GM21447 (cell line): ENCODE data around the gene TMEM95.
A peak's percentile ranks its signal among the peaks of the same experiment; 100 is the strongest.

Experiments used
- ATAC-seq: cut with Tn5 transposase; IDR thresholded peaks from one replicate; pipeline ENCODE4 v1.9.1; 2021; ENCODE audit not compliant: unreplicated experiment

TMEM95 gene

GRCh38 chr17:7355053-7355452 is at the start of gene TMEM95:
Gene TMEM95 (plus strand): TSS chr17:7355156. CDS start chr17:7355205, 49 bp downstream.
- ATAC-seq, result no peak

GRCh38 chr17:7306911-7307685 is 47.9 kb upstream of the TMEM95 start, which contains the start of gene EIF5A:
Gene EIF5A (plus strand): TSS chr17:7307628. CDS start chr17:7309636, 2,008 bp downstream.
- ATAC-seq, result peak; percentile 66

GRCh38 chr17:7307686-7308624 is 47.0 kb upstream of the TMEM95 start:
- ATAC-seq, result no peak

GRCh38 chr17:7308625-7309433 is 46.1 kb upstream of the TMEM95 start:
- ATAC-seq, result no peak

- ATAC-seq, result no peak
These were observed 45.3 kb upstream of the TMEM95 start for GRCh38 chr17:7309628-7310027.

- no peak for ATAC-seq
These were observed 43.7 kb upstream of the TMEM95 start for GRCh38 chr17:7311110-7311705.

- ATAC-seq, result no peak
These were observed 42.4 kb upstream of the TMEM95 start for GRCh38 chr17:7312432-7313087.

GRCh38 chr17:7313088-7313889 is 41.7 kb upstream of the TMEM95 start:
- no peak for ATAC-seq

- no peak for ATAC-seq
These were observed 40.9 kb upstream of the TMEM95 start for GRCh38 chr17:7313890-7314718.

GRCh38 chr17:7314719-7315569 is 40.0 kb upstream of the TMEM95 start, which contains the start of gene GPS2:
Gene GPS2 (minus strand): TSS chr17:7315360. CDS start chr17:7315052, 308 bp downstream.
- ATAC-seq, result peak; percentile 71

- ATAC-seq, result no peak
These were observed 39.3 kb upstream of the TMEM95 start for GRCh38 chr17:7315570-7316235.

GRCh38 chr17:7317161-7317803 is 37.7 kb upstream of the TMEM95 start:
- no peak for ATAC-seq

- no peak for ATAC-seq
These were observed 36.7 kb upstream of the TMEM95 start for GRCh38 chr17:7318121-7318860.

GRCh38 chr17:7321466-7321865 is 33.5 kb upstream of the TMEM95 start:
- ATAC-seq, result no peak

GRCh38 chr17:7322520-7323194 is 32.3 kb upstream of the TMEM95 start:
- no peak for ATAC-seq
